Body of pancreas (tissue), 4 donors: ENCODE measurements around the gene ANTXR1.

Experiments used
- CTCF ChIP-seq, 7 experiments: fragments of 450-650 bp in 4 of 7; fragments of 200-600 bp in 3 of 7; sonication (generic) in 3 of 7; IDR thresholded peaks; one replicate each; pipeline ENCODE4 v1.5.1; 2016 to 2019; ENCODE audit warnings: antibody characterized with exemption in 7 of 7
- POLR2A ChIP-seq, 3 donors: fragments of 450-650 bp; IDR thresholded peaks; one replicate each; pipeline ENCODE4 v1.6.1; 2016; ENCODE audit warnings: antibody characterized with exemption in 3 of 3, mild to moderate bottlenecking in 2 of 3

GRCh38 chr2:69026026-69026425 lies 13.0 kb downstream of the ANTXR1 start:
- TF ChIP-seq CTCF (IDR thresholded peaks at IDR 0.05): peak; percentile 13 to 84 (median 71)
- TF ChIP-seq POLR2A (IDR thresholded peaks at IDR 0.05): no peak
